ENCODE results near the gene STARD5. TPM values are rescaled to one million over a fixed set of nuclear protein-coding genes. Genes with fewer than 3 reads are reported as not detected.

Gene STARD5
- total and polyA plus RNA-seq, 2 experiments from 2014 or later = 3.8 to 10.1 TPM

- peaks cover 5% of the 10 kb centered on the region; the same call in 2 of the 3 replicates for H3K36me3 Mint-ChIP-seq (ENCODE audit: low read depth)
- no peak for ATAC-seq
- peaks cover 11% of the 10 kb centered on the region; the same call in 2 of the 3 replicates for H3K9me3 Mint-ChIP-seq
- Histone ChIP-seq H3K4me1 (ENCODE audit: insufficient read depth) (no peaks in the 10 kb centered on the region), H3K4me2 (no peak overlapping the region), H3K27ac (ENCODE audit: low read depth) (no peak overlapping the region), H3K9me2 (ENCODE audit: insufficient read depth) (no peaks in the 10 kb centered on the region), H3K36me3 (ENCODE audit: insufficient read depth) (no peaks in the 10 kb centered on the region), H3K27me3 (ENCODE audit: insufficient read depth) (no peaks in the 10 kb centered on the region), H3K79me2 (replicated peaks; ENCODE audit: insufficient read depth) (no peaks in the 10 kb centered on the region), H4K20me1 (replicated peaks; ENCODE audit: insufficient read depth) (no peaks in the 10 kb centered on the region), H3F3A (replicated peaks; ENCODE audit: low read depth) (no peaks in the 10 kb centered on the region), H2AFZ (no peak overlapping the region), H3K4me3 (no peak overlapping the region)
- TF ChIP-seq EZH2 (IDR thresholded peaks at IDR 0.05; ENCODE audit: low read depth, unreplicated experiment) (no peak), JUNB (IDR thresholded peaks at IDR 0.05; ENCODE audit: unreplicated experiment) (no peak), CREB1 (CRISPR knock-in tag; IDR thresholded peaks at IDR 0.05; ENCODE audit: low read depth) (no peak), POLR2AphosphoS5 (IDR thresholded peaks at IDR 0.05; ENCODE audit: low read depth) (no peak), STAT1 (IDR thresholded peaks at IDR 0.05; ENCODE audit: unreplicated experiment) (no peak), EZH2phosphoT487 (IDR thresholded peaks at IDR 0.05; ENCODE audit: unreplicated experiment) (no peak), ZNF114 (CRISPR knock-in tag; IDR thresholded peaks at IDR 0.05) (no peak), CTCF (conservative IDR thresholded peaks at IDR 0.05; ENCODE audit: low read depth in 2 of 2) (no peak), NANOG (IDR thresholded peaks at IDR 0.05; ENCODE audit: borderline replicate concordance) (no peak), ZNF331 (CRISPR knock-in tag; IDR thresholded peaks at IDR 0.05; ENCODE audit: low read depth) (no peak)
- TF ChIP-seq, protein P1, sequence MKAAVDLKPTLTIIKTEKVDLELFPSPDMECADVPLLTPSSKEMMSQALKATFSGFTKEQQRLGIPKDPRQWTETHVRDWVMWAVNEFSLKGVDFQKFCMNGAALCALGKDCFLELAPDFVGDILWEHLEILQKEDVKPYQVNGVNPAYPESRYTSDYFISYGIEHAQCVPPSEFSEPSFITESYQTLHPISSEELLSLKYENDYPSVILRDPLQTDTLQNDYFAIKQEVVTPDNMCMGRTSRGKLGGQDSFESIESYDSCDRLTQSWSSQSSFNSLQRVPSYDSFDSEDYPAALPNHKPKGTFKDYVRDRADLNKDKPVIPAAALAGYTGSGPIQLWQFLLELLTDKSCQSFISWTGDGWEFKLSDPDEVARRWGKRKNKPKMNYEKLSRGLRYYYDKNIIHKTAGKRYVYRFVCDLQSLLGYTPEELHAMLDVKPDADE (IDR thresholded peaks at IDR 0.05) = no peak
- TF ChIP-seq, protein P2, sequence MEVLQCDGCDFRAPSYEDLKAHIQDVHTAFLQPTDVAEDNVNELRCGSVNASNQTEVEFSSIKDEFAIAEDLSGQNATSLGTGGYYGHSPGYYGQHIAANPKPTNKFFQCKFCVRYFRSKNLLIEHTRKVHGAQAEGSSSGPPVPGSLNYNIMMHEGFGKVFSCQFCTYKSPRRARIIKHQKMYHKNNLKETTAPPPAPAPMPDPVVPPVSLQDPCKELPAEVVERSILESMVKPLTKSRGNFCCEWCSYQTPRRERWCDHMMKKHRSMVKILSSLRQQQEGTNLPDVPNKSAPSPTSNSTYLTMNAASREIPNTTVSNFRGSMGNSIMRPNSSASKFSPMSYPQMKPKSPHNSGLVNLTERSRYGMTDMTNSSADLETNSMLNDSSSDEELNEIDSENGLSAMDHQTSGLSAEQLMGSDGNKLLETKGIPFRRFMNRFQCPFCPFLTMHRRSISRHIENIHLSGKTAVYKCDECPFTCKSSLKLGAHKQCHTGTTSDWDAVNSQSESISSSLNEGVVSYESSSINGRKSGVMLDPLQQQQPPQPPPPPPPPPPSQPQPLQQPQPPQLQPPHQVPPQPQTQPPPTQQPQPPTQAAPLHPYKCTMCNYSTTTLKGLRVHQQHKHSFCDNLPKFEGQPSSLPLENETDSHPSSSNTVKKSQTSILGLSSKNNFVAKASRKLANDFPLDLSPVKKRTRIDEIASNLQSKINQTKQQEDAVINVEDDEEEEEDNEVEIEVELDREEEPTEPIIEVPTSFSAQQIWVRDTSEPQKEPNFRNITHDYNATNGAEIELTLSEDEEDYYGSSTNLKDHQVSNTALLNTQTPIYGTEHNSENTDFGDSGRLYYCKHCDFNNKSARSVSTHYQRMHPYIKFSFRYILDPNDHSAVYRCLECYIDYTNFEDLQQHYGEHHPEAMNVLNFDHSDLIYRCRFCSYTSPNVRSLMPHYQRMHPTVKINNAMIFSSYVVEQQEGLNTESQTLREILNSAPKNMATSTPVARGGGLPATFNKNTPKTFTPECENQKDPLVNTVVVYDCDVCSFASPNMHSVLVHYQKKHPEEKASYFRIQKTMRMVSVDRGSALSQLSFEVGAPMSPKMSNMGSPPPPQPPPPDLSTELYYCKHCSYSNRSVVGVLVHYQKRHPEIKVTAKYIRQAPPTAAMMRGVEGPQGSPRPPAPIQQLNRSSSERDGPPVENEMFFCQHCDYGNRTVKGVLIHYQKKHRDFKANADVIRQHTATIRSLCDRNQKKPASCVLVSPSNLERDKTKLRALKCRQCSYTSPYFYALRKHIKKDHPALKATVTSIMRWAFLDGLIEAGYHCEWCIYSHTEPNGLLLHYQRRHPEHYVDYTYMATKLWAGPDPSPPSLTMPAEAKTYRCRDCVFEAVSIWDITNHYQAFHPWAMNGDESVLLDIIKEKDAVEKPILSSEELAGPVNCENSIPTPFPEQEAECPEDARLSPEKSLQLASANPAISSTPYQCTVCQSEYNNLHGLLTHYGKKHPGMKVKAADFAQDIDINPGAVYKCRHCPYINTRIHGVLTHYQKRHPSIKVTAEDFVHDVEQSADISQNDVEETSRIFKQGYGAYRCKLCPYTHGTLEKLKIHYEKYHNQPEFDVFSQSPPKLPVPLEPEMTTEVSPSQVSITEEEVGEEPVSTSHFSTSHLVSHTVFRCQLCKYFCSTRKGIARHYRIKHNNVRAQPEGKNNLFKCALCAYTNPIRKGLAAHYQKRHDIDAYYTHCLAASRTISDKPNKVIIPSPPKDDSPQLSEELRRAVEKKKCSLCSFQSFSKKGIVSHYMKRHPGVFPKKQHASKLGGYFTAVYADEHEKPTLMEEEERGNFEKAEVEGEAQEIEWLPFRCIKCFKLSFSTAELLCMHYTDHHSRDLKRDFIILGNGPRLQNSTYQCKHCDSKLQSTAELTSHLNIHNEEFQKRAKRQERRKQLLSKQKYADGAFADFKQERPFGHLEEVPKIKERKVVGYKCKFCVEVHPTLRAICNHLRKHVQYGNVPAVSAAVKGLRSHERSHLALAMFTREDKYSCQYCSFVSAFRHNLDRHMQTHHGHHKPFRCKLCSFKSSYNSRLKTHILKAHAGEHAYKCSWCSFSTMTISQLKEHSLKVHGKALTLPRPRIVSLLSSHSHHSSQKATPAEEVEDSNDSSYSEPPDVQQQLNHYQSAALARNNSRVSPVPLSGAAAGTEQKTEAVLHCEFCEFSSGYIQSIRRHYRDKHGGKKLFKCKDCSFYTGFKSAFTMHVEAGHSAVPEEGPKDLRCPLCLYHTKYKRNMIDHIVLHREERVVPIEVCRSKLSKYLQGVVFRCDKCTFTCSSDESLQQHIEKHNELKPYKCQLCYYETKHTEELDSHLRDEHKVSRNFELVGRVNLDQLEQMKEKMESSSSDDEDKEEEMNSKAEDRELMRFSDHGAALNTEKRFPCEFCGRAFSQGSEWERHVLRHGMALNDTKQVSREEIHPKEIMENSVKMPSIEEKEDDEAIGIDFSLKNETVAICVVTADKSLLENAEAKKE (CRISPR knock-in tag; IDR thresholded peaks at IDR 0.05) = no peak
- TF ChIP-seq, protein P3, sequence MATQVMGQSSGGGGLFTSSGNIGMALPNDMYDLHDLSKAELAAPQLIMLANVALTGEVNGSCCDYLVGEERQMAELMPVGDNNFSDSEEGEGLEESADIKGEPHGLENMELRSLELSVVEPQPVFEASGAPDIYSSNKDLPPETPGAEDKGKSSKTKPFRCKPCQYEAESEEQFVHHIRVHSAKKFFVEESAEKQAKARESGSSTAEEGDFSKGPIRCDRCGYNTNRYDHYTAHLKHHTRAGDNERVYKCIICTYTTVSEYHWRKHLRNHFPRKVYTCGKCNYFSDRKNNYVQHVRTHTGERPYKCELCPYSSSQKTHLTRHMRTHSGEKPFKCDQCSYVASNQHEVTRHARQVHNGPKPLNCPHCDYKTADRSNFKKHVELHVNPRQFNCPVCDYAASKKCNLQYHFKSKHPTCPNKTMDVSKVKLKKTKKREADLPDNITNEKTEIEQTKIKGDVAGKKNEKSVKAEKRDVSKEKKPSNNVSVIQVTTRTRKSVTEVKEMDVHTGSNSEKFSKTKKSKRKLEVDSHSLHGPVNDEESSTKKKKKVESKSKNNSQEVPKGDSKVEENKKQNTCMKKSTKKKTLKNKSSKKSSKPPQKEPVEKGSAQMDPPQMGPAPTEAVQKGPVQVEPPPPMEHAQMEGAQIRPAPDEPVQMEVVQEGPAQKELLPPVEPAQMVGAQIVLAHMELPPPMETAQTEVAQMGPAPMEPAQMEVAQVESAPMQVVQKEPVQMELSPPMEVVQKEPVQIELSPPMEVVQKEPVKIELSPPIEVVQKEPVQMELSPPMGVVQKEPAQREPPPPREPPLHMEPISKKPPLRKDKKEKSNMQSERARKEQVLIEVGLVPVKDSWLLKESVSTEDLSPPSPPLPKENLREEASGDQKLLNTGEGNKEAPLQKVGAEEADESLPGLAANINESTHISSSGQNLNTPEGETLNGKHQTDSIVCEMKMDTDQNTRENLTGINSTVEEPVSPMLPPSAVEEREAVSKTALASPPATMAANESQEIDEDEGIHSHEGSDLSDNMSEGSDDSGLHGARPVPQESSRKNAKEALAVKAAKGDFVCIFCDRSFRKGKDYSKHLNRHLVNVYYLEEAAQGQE (IDR thresholded peaks at IDR 0.05; ENCODE audit: unreplicated experiment) = no peak
- no peak overlapping the region for H3K4me3 Mint-ChIP-seq
- no peak overlapping the region for H3K27ac Mint-ChIP-seq
- no peaks in the 10 kb centered on the region for H3K4me1 Mint-ChIP-seq
- peaks cover 6% of the 10 kb centered on the region for H3K27me3 Mint-ChIP-seq (ENCODE audit: insufficient read depth, low read depth, poor library complexity)
- no peak for DNase-seq (ENCODE audit: low spot score)
These were observed 41.0 kb downstream of the STARD5 start for GRCh38 chr15:81282911-81283310.

Measured in GM23338 (cell line).